Pulmonary artery endothelial cell (primary cell): ENCODE data around the gene TFB2M. TPM values are rescaled to one million over a fixed set of nuclear protein-coding genes. Genes with fewer than 3 reads are reported as not detected.

Experiments
- DNase-seq: peaks from one replicate; pipeline ENCODE4 v3.0.0-alpha.2; 2011; ENCODE audit warnings: low read depth, low spot score
- total RNA-seq: library from RNA; depleted of rRNA; stranded (reverse); fragments of >200 nt; gene quantifications from 2 replicates; pipeline ENCODE4 v1.2.3, GENCODE V29; 2014

The TFB2M gene
- total RNA-seq, 1 donor from 2014 or later = 20.2 TPM

- DNase-seq = no peak
These were observed 11.9 kb downstream of the TFB2M start for GRCh38 chr1:246554201-246554600.

- DNase-seq = no peak
These were observed 14.0 kb downstream of the TFB2M start for GRCh38 chr1:246552110-246552509.

- DNase-seq = no peak
These were observed 15.7 kb downstream of the TFB2M start for GRCh38 chr1:246550402-246550801.

GRCh38 chr1:246549665-246550064 lies 16.4 kb downstream of the TFB2M start:
- no peak for DNase-seq

- no peak for DNase-seq
These were observed 22.1 kb downstream of the TFB2M start for GRCh38 chr1:246544001-246544400.

GRCh38 chr1:246540738-246541491 lies 25.1 kb downstream of the TFB2M start:
- DNase-seq = no peak

GRCh38 chr1:246537887-246538286 lies 28.2 kb downstream of the TFB2M start:
- no peak for DNase-seq

- DNase-seq = no peak
These were observed 28.6 kb downstream of the TFB2M start for GRCh38 chr1:246537441-246537840.

- DNase-seq = no peak
These were observed 31.9 kb downstream of the TFB2M start for GRCh38 chr1:246534114-246534513.

- DNase-seq = no peak
These were observed 32.6 kb downstream of the TFB2M start for GRCh38 chr1:246533371-246533905.

GRCh38 chr1:246532519-246532918 lies 33.5 kb downstream of the TFB2M start:
- DNase-seq = no peak

GRCh38 chr1:246530482-246530881 lies 35.6 kb downstream of the TFB2M start:
- no peak for DNase-seq

GRCh38 chr1:246528933-246529731 lies 36.9 kb downstream of the TFB2M start:
- no peak for DNase-seq

GRCh38 chr1:246527402-246528088 lies 38.5 kb downstream of the TFB2M start:
- DNase-seq = no peak

GRCh38 chr1:246526915-246527314 lies 39.1 kb downstream of the TFB2M start:
- DNase-seq = no peak

GRCh38 chr1:246526380-246526779 lies 39.7 kb downstream of the TFB2M start:
- DNase-seq = no peak

- no peak for DNase-seq
These were observed 46.5 kb downstream of the TFB2M start for GRCh38 chr1:246519514-246519913.

- no peak for DNase-seq
These were observed 47.4 kb downstream of the TFB2M start for GRCh38 chr1:246518456-246519205.

GRCh38 chr1:246517391-246517790 lies 48.7 kb downstream of the TFB2M start:
- no peak for DNase-seq

GRCh38 chr1:246516126-246516525 lies 49.9 kb downstream of the TFB2M start:
- no peak for DNase-seq

GRCh38 chr1:246515390-246516005 lies 50.6 kb downstream of the TFB2M start:
- no peak for DNase-seq
